ENCODE data around the gene HUWE1.
"Not testable (repeated sequence)": the region's sequence is repeated elsewhere in the genome, so short reads cannot be mapped to it uniquely, and the experiment has no call there.

HUWE1 gene

DNA sequence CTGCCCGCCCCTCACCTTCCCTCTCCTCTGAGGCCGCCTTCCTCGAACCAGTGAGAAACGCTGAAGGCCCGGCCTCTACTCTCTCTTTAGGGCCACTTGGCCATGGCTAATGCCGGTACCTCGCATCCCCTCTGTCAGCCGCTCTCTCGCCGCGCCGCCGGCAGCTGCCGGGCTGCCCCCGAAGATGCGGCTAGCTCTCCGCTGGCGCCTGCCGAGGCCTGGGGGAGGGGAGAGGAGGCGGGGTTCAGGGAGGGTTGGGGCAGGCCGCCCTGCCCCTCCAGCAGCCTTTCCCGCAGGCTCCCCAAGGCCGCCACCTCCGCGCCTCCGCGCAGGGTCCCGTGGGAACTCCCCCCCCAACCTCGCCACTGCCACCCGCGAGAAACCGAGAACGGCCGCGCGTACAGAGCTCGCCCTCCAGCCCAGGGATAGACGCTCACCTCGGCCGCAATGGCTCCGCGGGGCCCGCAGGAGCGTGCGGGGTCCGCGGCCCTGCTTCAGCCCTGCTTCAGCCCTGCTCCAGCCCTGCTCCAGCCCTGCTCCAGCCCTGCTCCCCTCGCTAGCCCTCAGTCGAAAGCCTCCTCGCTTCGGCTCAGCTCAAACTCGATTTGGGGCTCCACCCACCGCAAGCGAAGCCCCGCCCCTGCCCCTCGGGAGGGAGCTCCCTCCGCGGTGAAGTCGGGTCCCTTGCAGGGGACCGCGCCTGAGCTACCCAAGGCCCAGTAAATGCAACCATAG is at the start of gene HUWE1:
TSS of gene HUWE1 (minus strand) at position 569 of the 735 bp plus-strand sequence. CDS start 32,612 bp downstream, outside the sequence.
- in situ Hi-C loops (cut with MboI; ENCODE audit: low sequenced_read_pairs), result no loop called here

GRCh38 chrX:53732797-53733196 is 46.3 kb upstream of the HUWE1 start:
- in situ Hi-C loops (cut with MboI; ENCODE audit: low sequenced_read_pairs), result no loop called here

GRCh38 chrX:53729751-53730150 is 43.2 kb upstream of the HUWE1 start:
- in situ Hi-C loops (cut with MboI; ENCODE audit: low sequenced_read_pairs), result no loop called here

DNA sequence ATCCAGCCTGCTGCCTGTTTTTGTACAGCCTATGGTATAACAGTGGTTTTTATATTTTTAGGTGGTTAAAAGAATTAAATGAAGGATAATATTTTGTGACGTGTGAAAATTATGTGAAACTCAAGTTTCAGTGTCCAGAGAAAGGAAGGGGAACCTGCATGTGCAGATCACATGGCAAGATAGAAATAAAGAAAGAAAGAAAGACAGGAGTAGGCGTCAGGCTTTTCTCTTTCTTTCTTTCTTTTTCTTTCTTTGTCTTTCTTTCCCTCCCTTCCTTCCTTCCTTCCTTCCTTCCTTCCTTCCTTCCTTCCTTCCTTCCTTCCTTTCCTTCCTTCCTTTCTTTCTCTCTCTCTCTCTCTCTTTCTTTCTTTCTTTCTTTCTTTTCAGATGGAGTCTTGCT is 42.0 kb upstream of the HUWE1 start:
- in situ Hi-C loops (cut with MboI; ENCODE audit: low sequenced_read_pairs), result no loop called here

DNA sequence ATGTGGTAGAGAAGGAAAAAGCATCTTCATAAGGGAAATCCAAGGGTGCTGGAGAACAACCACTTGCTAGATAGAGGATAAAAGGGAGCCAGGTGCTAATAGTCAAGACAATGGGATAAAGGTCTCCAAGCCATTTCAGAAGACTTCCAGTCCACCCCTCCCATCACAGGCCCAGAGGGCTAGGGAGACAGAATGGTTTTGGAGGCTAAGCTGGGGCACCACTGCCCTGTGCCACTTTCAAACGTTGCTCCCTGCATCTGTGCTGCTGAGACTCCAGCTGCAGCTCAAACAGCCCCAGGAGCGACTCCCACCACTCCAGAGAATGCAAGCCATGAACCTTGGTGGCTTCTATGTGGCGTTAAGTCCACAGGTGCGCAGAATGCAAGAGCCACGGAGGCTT is 38.4 kb upstream of the HUWE1 start:
- in situ Hi-C loops (cut with MboI; ENCODE audit: low sequenced_read_pairs), result no loop called here

- in situ Hi-C loops (cut with MboI; ENCODE audit: low sequenced_read_pairs), result no loop called here
Measured at GRCh38 chrX:53723381-53723780, 36.9 kb upstream of the HUWE1 start.

DNA sequence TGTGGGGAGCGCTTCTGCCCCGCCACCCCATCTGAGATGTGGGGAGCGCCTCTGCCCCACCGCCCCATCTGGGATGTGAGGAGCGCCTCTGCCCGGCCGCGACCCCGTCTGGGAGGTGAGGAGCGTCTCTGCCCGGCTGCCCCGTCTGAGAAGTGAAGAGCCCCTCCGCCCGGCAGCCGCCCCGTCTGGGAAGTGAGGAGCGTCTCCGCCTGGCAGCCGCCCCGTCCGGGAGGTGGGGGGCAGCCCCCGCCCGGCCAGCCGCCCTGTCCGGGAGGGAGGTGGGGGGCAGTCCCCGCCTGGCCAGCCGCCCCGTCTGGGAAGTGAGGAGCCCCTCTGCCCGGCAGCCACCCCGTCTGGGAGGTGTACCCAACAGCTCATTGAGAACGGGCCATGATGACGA is 35.1 kb upstream of the HUWE1 start:
- in situ Hi-C loops (cut with MboI; ENCODE audit: low sequenced_read_pairs), result not testable (repeated sequence)

- in situ Hi-C loops (cut with MboI; ENCODE audit: low sequenced_read_pairs), result not testable (repeated sequence)
Measured at GRCh38 chrX:53719666-53720065, 33.1 kb upstream of the HUWE1 start.

DNA sequence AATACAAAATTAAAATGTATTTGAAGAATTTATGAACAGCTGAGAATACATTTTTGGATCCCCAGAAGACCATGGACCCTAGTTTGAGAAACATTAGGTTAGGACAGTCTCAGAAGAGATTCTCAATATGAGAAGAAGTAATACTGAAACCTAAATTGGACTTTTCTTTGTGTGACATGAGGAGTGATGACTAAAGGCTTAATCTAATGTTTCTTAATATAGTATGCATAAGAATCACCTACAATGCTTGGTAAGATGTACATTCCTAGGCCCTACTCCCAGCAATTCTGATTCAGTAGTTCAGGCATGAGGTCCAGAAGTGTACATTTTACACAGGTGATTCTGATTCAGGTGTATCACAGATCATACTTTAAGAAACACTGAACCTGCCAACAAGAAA is 31.6 kb upstream of the HUWE1 start:
- in situ Hi-C loops (cut with MboI; ENCODE audit: low sequenced_read_pairs), result no loop called here

DNA sequence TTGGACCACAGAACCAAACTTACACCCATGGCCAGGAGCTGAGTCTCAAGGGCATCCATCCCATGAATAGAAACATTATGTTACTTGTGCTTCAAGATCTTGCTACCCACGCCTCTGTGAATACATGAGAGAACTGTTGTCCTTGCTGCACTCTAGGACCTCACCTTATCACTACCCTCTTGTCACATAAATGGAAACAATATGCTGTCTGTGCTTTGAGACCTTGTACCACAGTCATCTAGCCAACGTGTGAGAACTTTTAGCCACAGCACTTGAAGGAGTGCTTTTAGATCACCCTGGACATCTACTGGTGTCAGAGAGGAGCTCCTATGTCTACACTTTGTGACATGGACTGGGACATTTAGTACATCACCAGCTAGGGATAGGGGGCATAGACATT is 30.7 kb upstream of the HUWE1 start:
- in situ Hi-C loops (cut with MboI; ENCODE audit: low sequenced_read_pairs), result no loop called here

DNA sequence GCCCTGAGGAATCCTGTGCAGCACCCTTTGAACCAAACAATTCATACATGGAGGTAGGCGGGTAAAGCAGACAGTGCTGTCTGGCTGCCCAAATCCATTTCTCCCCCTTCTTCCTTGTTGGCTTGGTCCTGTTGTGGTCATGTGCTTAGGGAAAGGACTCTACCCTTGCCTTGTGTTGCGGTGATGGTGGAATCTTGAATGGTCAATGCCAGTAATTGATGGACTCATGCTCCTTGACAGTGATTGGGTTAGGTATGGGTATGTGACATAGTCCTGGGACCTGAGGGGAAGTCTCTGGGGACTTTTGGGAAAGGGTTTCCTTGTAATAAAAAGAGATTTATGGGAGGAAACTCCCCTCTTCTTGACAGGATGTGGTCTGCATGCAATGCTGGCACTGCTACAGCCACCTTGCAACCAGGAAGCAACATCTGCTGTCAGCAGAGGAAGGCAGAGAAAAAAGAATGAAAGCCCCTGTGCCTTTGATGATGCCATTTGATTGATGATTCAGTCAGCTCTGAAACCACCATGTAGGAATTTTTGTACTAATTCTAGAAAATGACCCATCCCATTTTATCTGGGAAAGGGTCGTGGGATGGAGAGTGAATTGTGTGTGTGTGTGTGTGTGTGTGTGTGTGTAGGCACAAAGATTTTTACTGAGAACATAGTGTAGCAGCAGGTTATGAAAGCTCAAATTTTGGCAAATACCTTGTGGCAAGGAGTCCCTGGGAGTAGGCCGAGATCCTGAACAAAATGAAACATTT is 30.0 kb upstream of the HUWE1 start:
- in situ Hi-C loops (cut with MboI; ENCODE audit: low sequenced_read_pairs), result no loop called here

DNA sequence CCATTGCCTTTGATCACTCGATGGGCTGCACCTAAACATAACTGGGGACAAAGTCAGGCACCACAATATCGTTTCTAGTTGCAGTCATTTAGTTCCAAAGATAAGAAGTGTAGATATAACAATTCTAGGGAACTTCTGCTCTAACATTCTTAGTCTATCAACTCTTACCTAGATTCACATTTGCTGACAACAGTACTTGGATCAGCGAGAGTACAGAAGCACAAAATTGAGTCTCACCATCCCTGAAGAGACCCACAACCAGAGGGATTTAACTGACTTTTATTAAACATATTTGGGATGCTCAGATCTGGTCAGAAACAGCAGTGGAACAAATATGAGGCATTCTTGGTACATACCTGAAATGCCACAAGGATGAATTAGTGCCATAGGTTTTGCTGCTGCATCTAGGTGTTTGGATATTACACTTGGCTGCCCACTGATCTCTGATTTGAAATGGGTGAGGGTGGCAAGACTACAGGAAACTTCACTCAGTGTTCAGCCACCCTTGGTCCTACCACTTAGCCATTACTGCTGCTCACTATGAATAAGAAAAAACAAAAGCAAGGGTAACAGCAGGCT is 28.9 kb upstream of the HUWE1 start:
- in situ Hi-C loops (cut with MboI; ENCODE audit: low sequenced_read_pairs), result no loop called here

- in situ Hi-C loops (cut with MboI; ENCODE audit: low sequenced_read_pairs), result no loop called here
Measured at GRCh38 chrX:53714580-53715345, 28.2 kb upstream of the HUWE1 start.

GRCh38 chrX:53713987-53714579 is 27.6 kb upstream of the HUWE1 start:
- in situ Hi-C loops (cut with MboI; ENCODE audit: low sequenced_read_pairs), result no loop called here

- in situ Hi-C loops (cut with MboI; ENCODE audit: low sequenced_read_pairs), result no loop called here
Measured at GRCh38 chrX:53711436-53711835, 24.9 kb upstream of the HUWE1 start.

DNA sequence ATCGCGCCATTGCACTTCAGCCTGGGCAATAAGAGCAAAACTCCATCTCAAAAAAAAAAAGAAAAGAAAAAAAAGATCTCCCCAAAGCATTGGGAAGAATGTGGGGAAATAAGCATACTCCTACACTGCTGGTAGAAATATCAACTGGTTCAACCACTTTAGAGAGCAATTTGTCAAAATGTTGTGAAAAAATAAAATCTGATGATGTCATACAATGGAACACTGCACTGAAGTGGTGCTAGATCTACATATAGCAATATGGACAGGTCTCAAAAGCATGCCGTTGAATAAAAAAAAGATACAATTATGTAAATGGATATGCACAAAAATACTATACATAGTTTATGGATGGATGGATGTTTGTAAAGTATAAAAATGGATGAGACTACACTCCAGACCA is 18.3 kb upstream of the HUWE1 start:
- in situ Hi-C loops (cut with MboI; ENCODE audit: low sequenced_read_pairs), result no loop called here

DNA sequence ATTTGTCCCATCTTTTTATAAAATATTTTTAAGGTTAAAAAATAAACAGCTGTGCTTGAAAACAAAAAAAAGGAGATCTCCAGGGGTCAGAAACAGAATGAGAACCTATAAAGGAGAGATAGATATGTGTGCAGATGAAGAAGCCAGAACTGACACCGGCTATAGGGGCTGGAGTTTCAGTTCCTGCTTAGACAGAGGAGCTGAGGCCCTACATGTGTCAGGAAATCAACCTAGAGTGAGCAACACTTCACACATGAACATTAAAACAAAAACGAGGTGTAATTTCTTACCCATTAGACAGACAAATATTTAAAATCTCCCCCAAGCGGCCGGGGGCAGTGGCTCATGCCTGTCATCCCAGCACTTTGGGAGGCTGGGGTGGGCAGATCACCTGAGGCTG is 17.8 kb upstream of the HUWE1 start:
- in situ Hi-C loops (cut with MboI; ENCODE audit: low sequenced_read_pairs), result no loop called here

- in situ Hi-C loops (cut with MboI; ENCODE audit: low sequenced_read_pairs), result no loop called here
Measured at GRCh38 chrX:53695946-53696549, 9.5 kb upstream of the HUWE1 start.

GRCh38 chrX:53694642-53695041 is 8.1 kb upstream of the HUWE1 start:
- in situ Hi-C loops (cut with MboI; ENCODE audit: low sequenced_read_pairs), result no loop called here

GRCh38 chrX:53688300-53688699 is 1.8 kb upstream of the HUWE1 start:
- in situ Hi-C loops (cut with MboI; ENCODE audit: low sequenced_read_pairs), result no loop called here

DNA sequence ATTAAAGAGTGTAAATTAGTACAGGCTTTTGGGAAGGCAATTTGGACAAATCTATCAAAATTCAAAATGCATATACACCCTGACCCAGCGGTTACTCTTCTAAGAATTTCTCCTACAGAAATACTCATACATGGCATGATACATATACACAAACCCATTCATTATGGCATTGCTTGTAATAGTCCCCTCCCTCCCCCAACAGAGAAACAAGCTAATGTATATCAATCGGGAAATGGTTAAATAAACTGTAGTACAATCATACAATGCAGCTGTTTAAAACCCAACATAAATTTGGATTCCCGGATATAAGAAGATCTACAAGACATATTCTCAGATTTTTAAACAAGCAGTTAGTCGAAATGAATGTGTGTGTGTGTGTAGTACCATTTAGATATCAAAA is 808 bp downstream of the HUWE1 start:
- in situ Hi-C loops (cut with MboI; ENCODE audit: low sequenced_read_pairs), result no loop called here

Measured in HL-60/S4 treated with retinoic acid at 250 ng/mL for 4 days and 3 days (cell line).